Activated naive CD4-positive, alpha-beta T cell treated with anti-CD3 and anti-CD28 coated beads, Interleukin-2, amount 50 U/mL, for 16 hours (primary cell): ENCODE data around the gene NDUFAF2.
"Not testable (repeated sequence)": the region's sequence is repeated elsewhere in the genome, so short reads cannot be mapped to it uniquely, and the experiment has no call there.

Source experiments
- DNase-seq: peaks from one replicate; pipeline ENCODE4 v3.0.0-alpha.2; 2020

The NDUFAF2 gene, protein sequence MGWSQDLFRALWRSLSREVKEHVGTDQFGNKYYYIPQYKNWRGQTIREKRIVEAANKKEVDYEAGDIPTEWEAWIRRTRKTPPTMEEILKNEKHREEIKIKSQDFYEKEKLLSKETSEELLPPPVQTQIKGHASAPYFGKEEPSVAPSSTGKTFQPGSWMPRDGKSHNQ

DNA sequence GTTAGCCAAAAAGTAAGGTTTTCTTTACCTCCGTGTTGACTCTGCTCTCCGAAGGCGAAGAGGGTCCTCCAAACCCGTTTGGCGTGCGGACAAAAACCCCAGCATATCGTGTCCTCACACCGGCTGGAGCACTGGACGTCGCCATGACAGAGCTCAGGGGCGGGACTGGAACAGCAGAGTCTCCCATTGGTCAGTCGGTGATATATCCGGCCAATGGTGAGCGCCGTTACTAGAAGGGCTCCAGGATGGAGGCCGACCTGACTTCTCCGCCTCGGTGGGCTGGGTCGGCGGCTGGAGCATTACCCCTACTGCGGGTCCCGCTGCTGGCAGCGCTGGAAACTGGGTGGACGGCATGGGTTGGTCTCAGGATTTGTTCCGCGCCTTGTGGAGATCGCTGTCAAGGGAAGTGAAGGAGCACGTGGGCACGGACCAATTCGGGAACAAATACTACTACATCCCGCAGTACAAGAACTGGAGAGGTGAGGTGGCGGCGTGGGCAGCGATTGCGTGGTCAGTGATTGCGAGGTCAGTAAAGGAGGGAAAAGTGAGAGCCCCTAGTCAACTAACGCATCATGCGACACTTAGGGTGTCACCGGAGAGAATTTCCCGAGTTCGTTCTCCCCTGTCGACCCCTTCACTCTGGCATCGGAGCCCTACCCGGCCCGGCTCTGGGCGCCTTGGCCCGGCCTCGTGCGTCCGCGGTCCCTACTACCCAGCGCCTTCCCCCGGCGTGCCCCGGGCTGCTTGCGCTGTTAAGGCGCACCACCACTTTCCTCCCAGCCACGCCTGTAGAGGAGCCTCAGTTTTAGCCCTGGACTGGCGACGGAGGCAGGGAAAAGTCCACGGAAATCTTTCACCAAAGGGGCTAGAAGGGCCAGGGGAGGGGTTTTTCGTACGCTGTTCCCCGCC is at the start of gene NDUFAF2, which contains the start of gene ERCC8:
NDUFAF2 (plus strand) TSS at position 302 of the 909 bp plus-strand sequence; CDS start at position 353, 51 bp downstream.
ERCC8 (minus strand) TSS at position 167 of the 909 bp plus-strand sequence; CDS start at position 105, 62 bp downstream.
- DNase-seq = peak; percentile 87

DNA sequence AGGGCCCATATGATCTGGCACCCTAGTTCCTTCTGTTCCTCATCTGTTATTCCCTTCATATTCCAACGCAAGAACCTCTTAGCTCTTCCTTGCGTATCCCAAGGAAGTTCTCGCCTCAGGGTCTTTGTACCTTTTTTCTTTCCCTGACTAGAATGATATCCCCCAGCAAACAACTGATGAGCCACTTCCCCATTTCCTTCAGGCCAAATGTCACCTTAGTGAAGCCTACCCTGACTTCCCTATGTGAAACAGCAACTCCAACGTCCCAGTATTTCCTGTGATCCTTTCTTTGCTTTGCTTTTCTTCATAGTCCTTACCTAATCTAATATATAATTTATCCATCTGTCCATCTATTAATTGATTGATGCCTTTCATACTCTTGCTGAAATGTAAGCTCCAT is 48.0 kb upstream of the NDUFAF2 start:
- DNase-seq = no peak

DNA sequence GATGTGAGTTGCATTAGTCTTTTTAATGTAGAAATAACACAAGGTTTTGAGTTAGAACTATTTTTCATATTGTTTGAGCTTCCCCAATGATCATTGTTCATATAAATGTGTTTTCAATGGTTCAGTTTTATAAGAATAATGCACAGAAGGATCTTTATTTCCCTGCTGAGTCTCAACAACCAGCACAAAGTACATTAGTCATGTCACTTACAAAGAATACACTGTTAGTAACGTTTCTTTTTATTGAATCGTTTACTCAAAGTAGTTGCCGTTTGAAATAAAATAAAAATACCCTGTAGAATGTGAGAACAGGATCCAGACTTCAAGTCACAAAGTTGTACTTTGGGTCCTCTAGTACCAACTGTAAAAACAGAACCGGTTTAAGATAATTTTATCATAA is 41.6 kb upstream of the NDUFAF2 start:
- DNase-seq = no peak

DNA sequence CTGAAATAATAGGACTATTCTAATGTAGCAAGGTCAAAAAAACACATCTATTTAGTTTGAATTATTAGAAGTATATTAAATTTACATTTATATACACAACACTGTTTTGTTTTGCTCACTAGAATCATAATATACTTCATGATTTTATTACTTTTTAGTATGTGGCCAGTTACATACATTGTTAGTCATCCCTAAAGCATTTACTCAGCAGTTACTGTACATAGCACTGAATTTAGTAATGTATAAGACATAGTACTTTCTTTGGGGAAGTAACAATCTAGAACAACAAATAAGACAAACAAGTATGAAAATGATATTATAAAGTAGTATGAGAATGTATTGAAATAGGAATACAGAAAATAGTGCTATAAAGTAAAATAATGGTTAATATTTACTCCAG is 28.4 kb upstream of the NDUFAF2 start:
- no peak for DNase-seq

DNA sequence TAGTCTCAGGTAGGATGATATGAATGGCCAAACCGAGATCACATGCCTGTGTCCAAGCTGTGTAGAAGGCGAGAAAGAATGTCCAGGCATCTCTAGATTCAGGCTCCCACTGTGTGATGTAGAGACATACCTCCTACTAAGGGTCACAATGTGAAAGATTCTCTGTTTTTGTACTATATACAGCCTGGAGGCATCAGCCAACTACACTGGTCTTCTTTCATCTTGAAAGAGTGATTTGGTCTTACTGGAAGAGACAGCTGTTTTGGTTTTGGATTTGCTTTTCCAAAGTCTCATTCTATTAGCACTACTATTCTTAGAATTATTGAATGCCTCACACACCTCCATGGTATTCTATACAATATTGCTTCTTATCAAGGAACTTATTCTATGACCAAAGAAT is 26.5 kb upstream of the NDUFAF2 start:
- no peak for DNase-seq

DNA sequence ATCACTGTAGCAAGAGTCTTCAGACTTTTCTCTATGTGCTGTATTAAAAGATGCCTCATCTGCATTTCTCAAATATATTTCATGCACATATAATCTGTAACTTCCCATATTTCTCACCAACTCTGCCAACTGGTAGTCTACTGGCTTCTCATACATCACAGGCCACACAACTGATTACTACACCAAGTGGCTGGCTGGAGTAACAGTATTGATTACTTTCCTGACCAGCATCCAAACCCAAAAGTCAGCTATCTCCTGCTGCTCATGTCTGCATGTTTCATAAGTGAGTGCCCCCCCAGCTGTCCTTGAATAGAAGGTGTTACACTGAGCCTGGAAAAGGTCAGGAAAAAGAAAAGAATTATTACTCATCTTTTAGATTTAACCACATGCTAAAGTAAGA is 17.6 kb upstream of the NDUFAF2 start:
- DNase-seq = no peak

DNA sequence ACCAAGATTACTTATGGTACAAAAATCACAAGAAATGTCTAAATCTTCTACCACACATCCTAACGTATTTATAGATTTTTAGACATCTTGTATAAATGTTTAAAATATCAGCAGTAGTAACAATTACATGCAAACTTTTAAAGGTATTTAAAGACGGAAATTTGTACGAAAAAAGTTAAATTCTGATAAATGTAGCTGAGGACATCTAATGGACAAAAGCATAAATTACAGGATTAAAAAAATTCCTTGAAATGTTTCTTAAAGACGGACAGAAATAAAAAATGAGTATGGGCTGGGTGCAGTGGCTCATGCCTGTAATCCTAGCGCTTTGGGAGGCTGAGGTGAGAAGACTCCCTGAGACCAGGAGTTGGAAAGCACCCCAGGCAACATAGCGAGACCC is 16.0 kb upstream of the NDUFAF2 start:
- DNase-seq = no peak

DNA sequence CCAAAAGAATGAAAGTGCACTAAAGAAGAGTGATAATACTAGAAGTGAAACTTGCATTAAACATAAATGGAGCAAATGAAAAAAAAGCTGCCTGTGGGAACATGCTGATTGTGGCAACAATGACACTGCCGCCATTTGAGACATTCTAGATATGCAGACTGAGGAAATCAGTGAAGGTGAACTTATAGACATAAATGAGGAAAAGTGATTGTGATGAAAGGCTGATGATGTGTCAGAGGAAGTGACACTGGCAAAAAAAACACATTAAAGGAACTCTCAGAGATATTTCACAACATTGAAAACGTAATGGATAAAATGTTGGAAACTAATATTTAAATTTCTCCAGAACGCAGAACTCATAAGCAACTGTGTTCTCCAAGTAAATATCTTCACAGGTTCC is 1.4 kb upstream of the NDUFAF2 start:
- no peak for DNase-seq

DNA sequence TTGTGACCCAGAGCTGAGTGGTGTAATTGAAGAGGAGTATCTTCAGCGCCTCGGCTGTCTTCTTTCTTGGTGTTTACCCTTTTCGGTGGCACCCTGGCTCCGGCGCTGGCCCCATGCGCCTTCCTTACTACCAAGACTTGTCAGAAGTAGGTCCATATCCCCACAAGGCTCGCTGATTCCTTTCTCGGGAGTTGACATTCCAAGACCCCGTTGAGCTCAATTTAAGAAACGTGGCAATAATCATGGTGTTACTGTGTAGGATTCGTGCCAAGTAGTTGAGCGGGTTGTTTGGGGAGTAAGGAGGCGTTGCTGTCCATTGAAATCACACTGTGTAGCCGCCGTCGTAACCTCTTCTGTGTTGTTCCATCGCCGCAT is 795 bp downstream of the NDUFAF2 start:
- no peak for DNase-seq

DNA sequence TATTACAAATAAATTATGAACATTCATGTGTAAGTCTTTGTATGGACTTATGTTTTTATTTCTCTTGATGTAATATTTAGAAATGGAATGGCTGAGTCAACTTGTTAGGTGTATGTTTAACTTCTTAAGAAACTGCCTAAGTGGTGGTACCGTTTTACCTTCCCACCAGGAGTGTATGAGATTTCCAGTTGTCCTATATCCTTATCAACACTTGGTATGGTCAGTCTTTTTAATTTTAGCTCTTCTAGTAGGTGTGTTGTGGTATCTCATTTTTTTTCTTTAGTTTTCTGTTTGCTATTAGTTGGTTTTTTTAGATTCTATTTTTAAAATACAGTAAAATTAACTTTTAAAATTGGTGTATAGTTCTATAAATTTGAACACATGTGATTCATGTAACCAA is 3.7 kb downstream of the NDUFAF2 start:
- no peak for DNase-seq

DNA sequence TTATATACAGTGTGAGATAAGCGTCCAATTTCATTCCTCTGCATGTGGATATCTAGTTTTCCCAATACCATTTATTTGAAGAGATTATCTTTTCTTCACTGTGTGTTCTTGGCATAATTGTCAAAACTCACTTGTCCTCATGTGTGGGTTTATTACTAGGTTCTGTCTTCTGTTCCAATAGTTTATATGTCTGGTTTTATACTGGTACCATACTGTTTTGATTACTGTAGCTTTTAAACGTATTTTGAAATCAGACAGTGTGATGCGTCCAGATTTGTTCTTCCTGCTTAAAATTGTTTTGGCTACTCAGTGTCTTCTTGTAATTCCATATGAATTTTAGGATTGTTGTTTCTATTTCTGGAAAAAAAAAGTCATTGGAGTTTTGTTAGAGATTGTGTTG is 10.2 kb downstream of the NDUFAF2 start:
- DNase-seq = no peak

DNA sequence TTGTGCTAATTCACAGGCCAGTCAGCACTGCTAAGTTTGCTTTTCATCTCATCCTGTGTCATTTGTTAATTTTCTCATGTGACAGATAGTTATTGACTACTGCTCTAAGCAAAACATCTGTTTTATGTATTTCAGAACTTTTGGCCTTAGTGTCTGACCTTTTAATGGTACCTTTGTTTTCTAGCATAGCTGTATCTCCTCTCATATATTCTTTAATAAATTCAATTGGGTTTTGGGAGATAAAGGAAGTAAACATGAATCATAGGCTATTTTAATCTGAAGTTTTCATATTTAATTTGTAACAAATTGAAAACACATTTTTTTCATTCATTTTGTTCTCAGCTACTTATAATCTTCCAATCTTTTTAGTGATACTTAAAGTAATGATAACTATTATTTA is 13.1 kb downstream of the NDUFAF2 start:
- DNase-seq = no peak

DNA sequence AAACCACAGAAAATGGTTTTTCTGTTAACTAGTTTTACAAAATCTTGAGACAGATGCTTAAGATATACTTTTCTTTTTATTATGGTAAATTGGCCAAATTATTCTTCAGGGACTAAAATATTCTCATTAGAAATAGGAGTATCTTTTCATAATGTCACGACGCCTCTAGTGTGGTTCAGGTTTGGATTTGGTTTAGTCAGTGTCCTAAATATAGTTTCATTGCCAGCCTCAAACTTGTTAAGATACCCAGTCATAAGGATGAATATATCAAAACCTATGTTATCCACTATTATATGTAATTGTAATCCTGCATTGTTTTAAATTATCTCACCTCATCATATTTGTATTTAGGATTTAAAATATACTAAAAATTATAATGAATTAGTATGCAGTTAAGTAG is 13.7 kb downstream of the NDUFAF2 start:
- no peak for DNase-seq

DNA sequence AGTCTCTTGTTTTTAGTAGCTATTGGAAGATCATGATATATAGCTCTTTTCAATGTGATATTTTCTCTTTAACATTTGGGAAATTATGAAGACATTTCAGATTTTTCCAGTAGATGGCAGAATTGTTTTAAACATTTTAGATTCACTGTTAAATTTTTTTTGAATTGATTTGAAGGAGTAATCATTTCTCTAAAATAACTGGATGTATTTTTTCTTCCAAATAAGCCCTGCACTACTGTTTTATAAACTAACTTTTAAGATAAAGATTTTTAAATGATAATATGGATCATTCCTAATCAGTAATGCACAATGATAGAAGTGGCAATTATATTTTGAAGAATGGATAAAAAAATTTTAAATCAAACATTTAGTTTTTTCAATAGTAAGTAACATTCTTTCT is 14.2 kb downstream of the NDUFAF2 start:
- DNase-seq = no peak

DNA sequence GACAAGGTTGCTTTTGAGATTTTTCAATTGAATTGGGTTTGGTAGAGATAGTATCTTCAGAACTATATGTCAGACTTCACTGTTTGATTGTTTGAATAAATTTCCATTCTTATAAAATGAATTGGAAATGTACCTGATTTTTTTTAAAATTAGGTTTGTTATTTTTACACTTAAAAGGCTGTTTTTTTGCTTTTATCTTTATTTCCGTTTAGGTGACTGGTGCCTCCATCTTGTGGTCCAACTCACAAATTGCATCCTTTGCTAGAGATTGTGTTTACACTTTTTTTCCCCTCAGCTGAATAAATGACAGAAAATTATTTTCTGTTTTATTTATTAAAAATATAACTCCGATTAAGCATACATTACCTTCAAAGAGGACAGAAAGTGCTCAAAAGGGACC is 15.6 kb downstream of the NDUFAF2 start:
- no peak for DNase-seq

DNA sequence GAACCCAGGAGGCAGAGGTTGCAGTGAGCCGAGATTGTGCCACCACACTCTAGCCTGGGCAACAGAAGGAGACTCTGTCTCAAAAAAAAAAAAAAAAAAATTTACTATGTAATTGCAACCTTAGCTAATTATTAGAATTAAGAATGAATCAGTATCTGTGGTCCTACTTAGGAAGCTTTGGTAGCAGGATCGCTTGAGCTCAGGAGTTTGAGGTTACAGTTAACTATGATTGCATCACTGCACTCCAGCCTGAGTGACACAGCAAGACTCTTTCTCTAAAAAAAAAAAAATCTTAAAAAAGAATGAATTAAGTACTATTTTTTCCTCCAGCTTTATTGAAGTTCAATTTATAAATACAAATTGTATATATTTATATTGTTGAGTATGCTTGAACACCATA is 16.7 kb downstream of the NDUFAF2 start:
- no peak for DNase-seq

DNA sequence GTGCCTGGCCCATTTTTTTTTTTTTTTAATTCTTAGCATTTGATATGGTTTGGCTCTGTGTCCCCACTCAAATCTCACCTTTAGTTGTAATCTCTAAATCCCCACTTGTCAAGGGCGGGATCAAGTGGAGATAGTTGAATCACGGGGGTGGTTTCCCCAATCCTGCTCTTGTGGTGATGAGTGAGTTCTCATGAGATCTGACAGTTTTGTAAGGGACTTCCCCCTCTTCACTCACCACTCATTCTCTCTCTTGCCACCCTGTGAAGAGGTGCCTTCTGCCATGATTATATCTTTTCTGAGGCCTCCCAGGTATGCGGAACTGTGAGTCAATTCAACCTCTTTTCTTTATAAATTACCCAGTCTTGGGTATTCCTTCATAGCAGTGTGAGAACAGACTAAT is 27.2 kb downstream of the NDUFAF2 start:
- peak; percentile 50 for DNase-seq

DNA sequence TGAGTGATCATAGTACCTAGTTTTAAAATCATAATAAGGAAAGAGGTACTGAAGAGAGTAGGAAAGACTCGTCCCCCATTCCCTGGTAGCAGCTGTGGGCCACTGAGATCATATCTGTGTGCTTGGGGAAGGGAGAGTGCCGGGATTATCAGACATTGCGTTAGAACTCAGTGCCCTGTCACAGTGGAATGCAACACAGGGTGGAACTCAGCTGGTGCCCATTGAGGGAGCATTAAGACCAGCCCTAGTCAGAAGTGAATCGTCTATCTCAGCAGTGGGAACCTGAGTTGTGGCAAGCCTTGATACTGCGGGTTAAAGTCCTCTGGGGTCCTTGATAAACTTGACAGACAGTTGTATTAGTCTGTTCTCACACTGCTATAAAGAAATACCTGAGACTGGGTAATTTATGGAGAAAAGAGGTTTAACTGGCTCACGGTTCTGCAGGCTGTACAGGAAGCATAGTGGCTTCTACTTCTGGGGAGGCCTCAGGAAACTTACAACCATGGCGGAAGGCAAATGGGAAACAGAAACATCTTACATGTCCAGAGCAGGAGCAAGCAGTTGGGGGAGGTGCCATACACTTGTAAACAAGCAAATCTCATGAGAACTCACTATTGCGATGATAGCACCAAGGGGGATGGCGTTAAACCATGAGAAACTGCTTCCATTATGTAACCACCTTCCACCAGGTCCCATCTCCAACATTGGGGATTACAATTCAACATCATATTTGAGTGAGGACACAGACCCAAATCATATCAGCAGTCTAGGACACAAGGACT is 33.1 kb downstream of the NDUFAF2 start:
- DNase-seq = no peak

DNA sequence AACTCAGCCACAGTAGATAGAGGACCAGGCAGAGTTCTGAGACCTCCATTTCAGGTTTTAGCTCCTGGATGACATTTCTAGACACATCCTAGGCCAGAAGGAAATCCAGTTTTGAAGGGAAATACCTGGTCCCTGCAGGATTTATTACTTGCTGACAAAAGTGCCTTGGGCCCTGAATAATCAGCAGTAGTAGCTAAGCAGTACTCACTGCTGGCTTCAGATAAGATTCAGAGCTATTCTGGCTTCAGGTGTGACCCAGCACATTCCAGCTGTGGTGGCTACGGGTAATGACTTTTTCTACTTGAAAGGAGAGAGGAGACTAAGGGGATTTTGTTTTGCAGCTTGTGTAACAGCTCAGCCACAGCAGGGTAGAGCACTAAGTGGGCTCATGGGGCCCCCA is 34.0 kb downstream of the NDUFAF2 start:
- no peak for DNase-seq

DNA sequence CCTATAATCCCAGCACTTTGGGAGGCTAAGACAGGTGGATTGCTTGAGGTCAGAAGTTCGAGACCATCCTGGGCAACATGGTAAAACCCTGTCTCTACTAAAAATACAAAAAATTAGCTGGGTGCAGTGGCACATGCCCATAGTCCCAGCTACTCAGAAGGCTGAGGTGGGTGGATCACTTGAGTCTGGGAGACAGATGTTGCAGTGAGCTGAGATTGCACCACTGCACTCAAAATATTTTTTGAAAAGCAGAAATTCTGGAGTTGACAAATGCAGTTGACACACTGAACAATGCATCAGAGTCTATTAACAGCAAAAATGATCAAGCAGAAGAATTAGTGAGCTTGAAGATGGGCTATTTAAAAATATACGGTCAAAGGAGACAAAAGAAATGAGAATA is 35.5 kb downstream of the NDUFAF2 start:
- no peak for DNase-seq

DNA sequence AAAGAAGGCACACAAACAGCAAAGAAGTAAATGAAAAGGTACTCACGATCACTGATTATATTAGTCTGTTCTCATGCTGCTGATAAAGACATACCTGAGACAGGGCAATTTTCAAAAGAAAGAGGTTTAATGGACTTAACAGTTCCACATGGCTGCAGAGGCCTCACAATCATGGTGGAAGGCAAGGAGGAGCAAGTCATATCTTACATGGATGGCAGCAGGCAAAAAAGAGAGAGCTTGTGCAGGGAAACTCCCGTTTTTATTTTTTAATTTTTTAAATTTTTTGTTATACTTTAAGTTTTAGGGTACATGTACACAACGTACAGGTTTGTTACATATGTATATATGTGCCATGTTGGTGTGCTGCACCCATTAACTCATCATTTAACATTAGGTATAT is 37.1 kb downstream of the NDUFAF2 start:
- DNase-seq = not testable (repeated sequence)

DNA sequence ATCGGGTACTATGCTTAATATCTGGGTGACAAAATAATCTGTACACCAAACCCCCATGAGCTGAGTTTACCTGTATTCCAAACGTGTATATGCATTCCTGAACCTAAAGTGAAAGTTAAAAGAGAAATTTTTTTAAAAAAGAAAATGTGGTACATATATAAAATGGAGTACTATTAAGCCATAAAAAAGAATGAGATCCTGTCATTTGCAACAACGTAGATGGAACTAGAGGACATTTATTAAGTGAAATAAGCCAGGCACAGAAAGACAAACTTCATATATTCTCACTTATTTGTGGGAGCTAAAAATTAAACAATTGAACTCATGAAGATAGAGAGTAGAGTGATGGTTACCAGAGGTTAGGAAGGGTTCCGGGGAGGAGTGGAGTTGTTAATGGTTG is 44.8 kb downstream of the NDUFAF2 start:
- DNase-seq = no peak

DNA sequence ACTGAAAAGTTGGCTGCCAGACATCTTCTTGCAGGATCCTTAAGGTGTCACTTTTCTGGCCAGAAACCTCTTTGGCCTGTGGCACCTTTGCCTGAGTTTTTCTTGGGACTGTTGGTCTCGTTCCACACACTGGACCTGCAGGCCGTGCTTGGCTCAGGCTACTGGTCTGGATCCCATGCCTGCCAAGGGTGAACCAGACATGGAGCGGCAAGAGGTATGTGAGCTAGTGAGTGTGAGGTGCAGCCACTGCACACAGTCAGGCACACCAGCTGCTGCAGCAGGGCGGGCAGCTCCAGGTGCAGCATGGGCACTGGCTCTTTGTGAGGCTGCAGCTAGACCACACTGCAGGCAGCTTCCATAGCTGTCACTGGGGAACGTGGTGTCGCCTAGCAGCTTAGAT is 47.9 kb downstream of the NDUFAF2 start:
- DNase-seq = no peak

DNA sequence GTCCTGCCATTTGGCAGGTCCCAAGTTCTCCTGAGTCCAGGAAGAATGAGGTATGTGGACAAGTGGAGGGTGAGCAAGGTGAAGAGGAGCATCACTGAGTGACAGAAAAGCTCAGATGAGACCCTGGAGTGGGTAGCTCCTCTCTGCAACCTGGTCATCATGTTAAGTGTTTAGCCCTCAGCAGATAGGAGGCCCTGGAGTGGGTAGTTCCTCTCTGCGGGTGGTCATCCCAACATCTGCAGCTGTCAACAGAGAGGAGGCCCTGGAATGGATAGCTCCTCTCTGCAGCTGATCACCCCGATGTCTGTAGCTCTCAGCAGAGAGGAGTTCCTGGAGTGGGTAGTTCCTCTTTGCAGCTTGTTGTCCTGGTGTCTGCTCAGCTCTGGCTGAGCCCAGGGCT is 48.4 kb downstream of the NDUFAF2 start:
- DNase-seq = no peak
